HepG2 (cell line): ENCODE results near the gene PRKCZ. TPM values are rescaled to one million over a fixed set of nuclear protein-coding genes. Genes with fewer than 3 reads are reported as not detected.

ENCODE experiments used
- ATAC-seq: fragments of 200-7000 bp; cut with Tn5 transposase; 3 replicates; pipeline ENCODE4 v1.9.1; 2020; ENCODE audit warnings: mild to moderate bottlenecking, moderate library complexity
- BruUV-seq: library from RNA; stranded (reverse); fragments of 400-500 nt; replicated peaks from 2 replicates; lab custom pipeline; 2021; lab: Mats Ljungman, UMichigan
- CTCF ChIA-PET: fragments of 300-600 bp; formaldehyde crosslinking; extraction: SDS; loops from one replicate; lab custom pipeline; 2021; ENCODE audit warnings: low total read pairs, inconsistent platforms, low intra/inter-chr PET ratio; lab: Yijun Ruan, JAX
- POLR2A ChIA-PET: fragments of 350-600 bp; sonication (Branson Sonifier 250); formaldehyde crosslinking; loops from one replicate; lab custom pipeline; 2020; ENCODE audit warnings: antibody characterized with exemption, inconsistent platforms; lab: Yijun Ruan, JAX
- DNase-seq: peaks from one replicate; pipeline ENCODE4 v3.0.0-alpha.2; 2015; ENCODE audit warnings: low spot score
- FAIRE-seq: peaks from 3 replicates; lab custom pipeline; 2011; peaks lifted over from hg19 to GRCh38; lab: Jason Lieb, UNC
- H2AFZ ChIP-seq: one replicate; pipeline ENCODE4 v1.6.1; 2011; ENCODE audit warnings: low read length, inconsistent platforms
- H3K27ac ChIP-seq: fragments of 300-600 bp; 3 replicates; pipeline ENCODE4 v1.8.0; 2011; ENCODE audit warnings: mixed run types, mild to moderate bottlenecking, mixed read lengths, low read length, inconsistent platforms; ENCODE audit not compliant: insufficient read depth; ENCODE audit errors: extremely low read length
- H3K27me3 ChIP-seq, 2 experiments: fragments of 200-600 bp in 1 of 2; 2 replicates in 1 of 2; 3 replicates in 1 of 2; pipeline versions ENCODE4 v1.6.0 to v1.8.0; 2011; ENCODE audit warnings: low read length in 2 of 2, mild to moderate bottlenecking in 2 of 2, moderate library complexity in 2 of 2, inconsistent platforms in 1 of 2; ENCODE audit not compliant: insufficient read depth in 2 of 2, control insufficient read depth in 1 of 2
- H3K36me3 ChIP-seq, 2 experiments: fragments of 200-600 bp in 1 of 2; replicated peaks in 1 of 2; 2 replicates in 1 of 2; 3 replicates in 1 of 2; pipeline versions ENCODE4 v1.5.1 to v1.8.0; 2011; ENCODE audit warnings: low read length in 2 of 2, inconsistent platforms in 1 of 2; ENCODE audit not compliant: insufficient read depth in 2 of 2, control insufficient read depth in 1 of 2
- H3K4me1 ChIP-seq: 2 replicates; pipeline ENCODE4 v1.5.1; 2012; ENCODE audit warnings: low read length, inconsistent platforms; ENCODE audit not compliant: insufficient read depth
- H3K4me2 ChIP-seq: 2 replicates; pipeline ENCODE4 v1.6.0; 2011; ENCODE audit warnings: low read depth, low read length, inconsistent platforms
- H3K4me3 ChIP-seq, 3 experiments: fragments of 200-600 bp in 1 of 3; sonication (generic), shearing (Covaris generic) in 1 of 3; replicated peaks in 1 of 3; 2 replicates each; pipeline ENCODE4 v1.5.1; 2011 to 2016; ENCODE audit warnings: low read length in 3 of 3, inconsistent platforms in 2 of 3, low read depth in 2 of 3, mild to moderate bottlenecking in 2 of 3, control low read depth in 1 of 3, mixed read lengths in 1 of 3; ENCODE audit not compliant: insufficient read depth in 1 of 3
- H3K79me2 ChIP-seq: one replicate; pipeline ENCODE4 v1.6.1; 2011; ENCODE audit warnings: low read length, inconsistent platforms; ENCODE audit not compliant: insufficient read depth
- H3K9ac ChIP-seq: 2 replicates; pipeline ENCODE4 v1.6.0; 2011; ENCODE audit warnings: mild to moderate bottlenecking, low read depth, low read length, inconsistent platforms; ENCODE audit not compliant: insufficient read depth
- H3K9me3 ChIP-seq: 2 replicates; pipeline ENCODE4 v1.5.1; 2012; ENCODE audit warnings: mild to moderate bottlenecking, low read length
- H4K20me1 ChIP-seq: 2 replicates; pipeline ENCODE4 v1.6.0; 2011; ENCODE audit warnings: inconsistent platforms, mild to moderate bottlenecking, low read length, moderate library complexity; ENCODE audit not compliant: insufficient read depth
- CREM ChIP-seq, 2 experiments: sonication (generic) in 1 of 2; formaldehyde crosslinking in 1 of 2; IDR thresholded peaks; 2 replicates each; pipeline versions ENCODE4 v1.4.0 to v1.6.1; 2016 to 2020; ENCODE audit warnings: antibody characterized with exemption in 1 of 2, mild to moderate bottlenecking in 1 of 2, missing genetic modification reagents in 1 of 2
- CSRNP1 ChIP-seq: sonication (generic); formaldehyde crosslinking; IDR thresholded peaks from 2 replicates; pipeline ENCODE4 v1.8.1; 2023; ENCODE audit warnings: mild to moderate bottlenecking, missing genetic modification reagents
- DRAP1 ChIP-seq: IDR thresholded peaks from 2 replicates; pipeline ENCODE4 v1.6.1; 2016; ENCODE audit warnings: missing genetic modification reagents, missing compliant biosample characterization
- FOXK1 ChIP-seq: sonication (generic); formaldehyde crosslinking; IDR thresholded peaks from 2 replicates; pipeline ENCODE4 v1.4.0; 2020; ENCODE audit warnings: low read depth, missing genetic modification reagents, borderline replicate concordance
- GABPA ChIP-seq, 2 experiments: IDR thresholded peaks; 2 replicates each; pipeline ENCODE4 v1.6.1; 2011 to 2016; ENCODE audit warnings: low read depth in 2 of 2, low read length in 1 of 2, missing biosample characterization in 1 of 2, missing genetic modification characterization in 1 of 2
- HDAC1 ChIP-seq: sonication (generic); formaldehyde crosslinking; IDR thresholded peaks from 2 replicates; pipeline ENCODE4 v1.5.1; 2020; ENCODE audit warnings: mild to moderate bottlenecking, missing genetic modification reagents
- MBD4 ChIP-seq: IDR thresholded peaks from 2 replicates; pipeline ENCODE4 v1.6.1; 2012; ENCODE audit warnings: low read length, inconsistent platforms, borderline replicate concordance
- RARG ChIP-seq: sonication (generic); formaldehyde crosslinking; IDR thresholded peaks from 2 replicates; pipeline ENCODE4 v1.4.0; 2020; ENCODE audit warnings: low read depth, mild to moderate bottlenecking, missing genetic modification reagents
- SATB2 ChIP-seq: sonication (generic); formaldehyde crosslinking; IDR thresholded peaks from 2 replicates; pipeline ENCODE4 v1.5.0; 2020; ENCODE audit warnings: missing genetic modification reagents
- SNAPC5 ChIP-seq: sonication (generic); formaldehyde crosslinking; IDR thresholded peaks from 2 replicates; pipeline ENCODE4 v1.8.1; 2023; ENCODE audit warnings: mild to moderate bottlenecking, missing genetic modification reagents, borderline replicate concordance
- ZBTB44 ChIP-seq: sonication (generic); formaldehyde crosslinking; IDR thresholded peaks from 2 replicates; pipeline ENCODE4 v1.4.0; 2020; ENCODE audit warnings: missing genetic modification reagents
- ZKSCAN8 ChIP-seq: IDR thresholded peaks from 2 replicates; pipeline ENCODE4 v1.6.1; 2016; ENCODE audit warnings: borderline replicate concordance, missing genetic modification reagents, missing compliant biosample characterization
- ZNF343 ChIP-seq: sonication (generic); formaldehyde crosslinking; IDR thresholded peaks from 2 replicates; pipeline ENCODE4 v1.4.0; 2020; ENCODE audit warnings: mild to moderate bottlenecking, missing genetic modification reagents
- ZNF646 ChIP-seq: sonication (generic); formaldehyde crosslinking; IDR thresholded peaks from 2 replicates; pipeline ENCODE4 v1.9.0; 2021; ENCODE audit warnings: mild to moderate bottlenecking, missing genetic modification reagents
- WGBS: methylation state at CpG from one replicate; pipeline ENCODE4 v1.1.6; 2017; ENCODE audit warnings: low lambda C conversion rate; 5-methylcytosine and 5-hydroxymethylcytosine counted together
- in situ Hi-C: cut with HindIII; loops from 2 replicates; pipeline ENCODE4 v1.10.0; 2017; ENCODE audit warnings: low pct_unique_long_range_greater_than_20kb; ENCODE audit not compliant: extremely low pct_ligation_motif_present
- intact Hi-C: fragments of 100-400 bp; cut with micrococcal nuclease; formaldehyde crosslinking; loops from one replicate; pipeline ENCODE4 v1.10.0; 2022; ENCODE audit not compliant: unreplicated experiment
- polyA plus RNA-seq, 8 experiments: library from polyadenylated mRNA; depleted of rRNA in 3 of 8; stranded (reverse) in 7 of 8; unstranded in 1 of 8; fragments of >200 nt; fragmentation: Illumina TruSeq in 4 of 8; extraction: Trizol in 4 of 8; gene quantifications; 2 replicates each; pipeline versions ENCODE4 v1.2.1 to v1.2.3, GENCODE V29; 2011 to 2016; ENCODE audit warnings: low read depth in 4 of 8, missing spikeins in 1 of 8, mixed read lengths in 1 of 8; ENCODE audit not compliant: insufficient read depth in 1 of 8
- total RNA-seq, 5 experiments: library from RNA; depleted of rRNA; stranded (reverse); fragments of >200 nt; fragmentation: Illumina TruSeq; extraction: Trizol; gene quantifications; 2 replicates each; pipeline ENCODE4 v1.2.3, GENCODE V29; 2016; ENCODE audit warnings: low read depth in 1 of 5

The PRKCZ gene
- total and polyA plus RNA-seq, 2 of the 13 experiments (the other 11 are each of a cell fraction or from before 2014, with no cell fraction given), result 34.7 to 85.2 TPM

GRCh38 chr1:2151911-2152310, 101.7 kb downstream of the PRKCZ start:
- FAIRE-seq (no peak), ATAC-seq (no peak), DNase-seq (no peak)
- Histone ChIP-seq H3K27ac (no peak overlapping the region), H2AFZ (no peak overlapping the region), H3K36me3 (peaks cover 25 to 80% of the 10 kb centered on the region in 2 experiments), H3K4me1 (no peaks in the 10 kb centered on the region), H3K4me2 (no peak overlapping the region), H3K9me3 (no peaks in the 10 kb centered on the region), H3K4me3 (no peak overlapping the region), H3K79me2 (peaks cover 7% of the 10 kb centered on the region), H3K27me3 (no peaks in the 10 kb centered on the region), H3K9ac (no peak overlapping the region), H4K20me1 (peaks cover 3% of the 10 kb centered on the region; the same call in 1 of the 2 replicates)
- CTCF ChIA-PET, result no interaction called here
- no TSS peak for BruUV-seq
- intact Hi-C loops (no loop called here), in situ Hi-C loops (no loop called here)
- WGBS, result over 99% methylated on average over 6 of the region's 6 CpGs
- POLR2A ChIA-PET, result no interaction called here
- TF ChIP-seq ZBTB44 (CRISPR knock-in tag) (no peak), CREM (IDR thresholded peaks at IDR 0.05) (no peak), CREM (CRISPR knock-in tag; IDR thresholded peaks at IDR 0.05) (no peak), ZKSCAN8 (no peak), CSRNP1 (CRISPR knock-in tag) (no peak), ZNF343 (no peak), RARG (no peak), GABPA (IDR thresholded peaks at IDR 0.05; ENCODE audit: low read depth, low read length) (no peak), GABPA (CRISPR knock-in tag; IDR thresholded peaks at IDR 0.05; ENCODE audit: low read depth) (no peak), SATB2 (CRISPR knock-in tag) (no peak), HDAC1 (CRISPR knock-in tag) (no peak), SNAPC5 (no peak), DRAP1 (no peak), MBD4 (no peak), ZNF646 (CRISPR knock-in tag) (no peak), FOXK1 (CRISPR knock-in tag) (no peak)
